T-helper 2 cell treated with Interferon-gamma antibody and Interleukin-4, amounts not matched to agents 100 ng/mL and 5 ng/mL, for 36 hours (primary cell): Measurements from ENCODE around the gene IL1RAPL2. TPM values are rescaled to one million over a fixed set of nuclear protein-coding genes. Genes with fewer than 3 reads are reported as not detected.
"Not testable (repeated sequence)": the region's sequence is repeated elsewhere in the genome, so short reads cannot be mapped to it uniquely, and the experiment has no call there.

ENCODE experiments used
- intact Hi-C: fragments of 100-400 bp; cut with micrococcal nuclease; formaldehyde crosslinking; loops from one replicate; pipeline ENCODE4 v1.15.1; 2023
- total RNA-seq: library from RNA; stranded (reverse); gene quantifications from 2 replicates; pipeline ENCODE4 v1.2.3, GENCODE V29; 2022

IL1RAPL2 gene
- total RNA-seq, 1 donor from 2014 or later: not detected

- intact Hi-C loops: no loop called here
These were observed 447.7 kb downstream of the IL1RAPL2 start for GRCh38 chrX:105013719-105014118.

GRCh38 chrX:105017641-105018040 lies 451.6 kb downstream of the IL1RAPL2 start:
- intact Hi-C loops: no loop called here

- intact Hi-C loops: no loop called here
These were observed 452.9 kb downstream of the IL1RAPL2 start for GRCh38 chrX:105018865-105019264.

- intact Hi-C loops: not testable (repeated sequence)
These were observed 463.0 kb downstream of the IL1RAPL2 start for GRCh38 chrX:105028962-105029361.

GRCh38 chrX:105038672-105039328 lies 472.8 kb downstream of the IL1RAPL2 start:
- intact Hi-C loops: no loop called here

- intact Hi-C loops: no loop called here
These were observed 484.9 kb downstream of the IL1RAPL2 start for GRCh38 chrX:105050921-105051320.

GRCh38 chrX:105051364-105051763 lies 485.4 kb downstream of the IL1RAPL2 start:
- intact Hi-C loops: no loop called here

- intact Hi-C loops: no loop called here
These were observed 486.9 kb downstream of the IL1RAPL2 start for GRCh38 chrX:105052926-105053325.

- intact Hi-C loops: no loop called here
These were observed 497.7 kb downstream of the IL1RAPL2 start for GRCh38 chrX:105063743-105064142.

- intact Hi-C loops: no loop called here
These were observed 532.2 kb downstream of the IL1RAPL2 start for GRCh38 chrX:105098201-105098600.

- intact Hi-C loops: no loop called here
These were observed 532.8 kb downstream of the IL1RAPL2 start for GRCh38 chrX:105098812-105099211.

- intact Hi-C loops: no loop called here
These were observed 535.4 kb downstream of the IL1RAPL2 start for GRCh38 chrX:105101378-105101777.

GRCh38 chrX:105109936-105110335 lies 543.9 kb downstream of the IL1RAPL2 start:
- intact Hi-C loops: no loop called here

GRCh38 chrX:105114554-105115130 lies 548.6 kb downstream of the IL1RAPL2 start:
- intact Hi-C loops: no loop called here

GRCh38 chrX:105115596-105116320 lies 549.8 kb downstream of the IL1RAPL2 start:
- intact Hi-C loops: not testable (repeated sequence)

GRCh38 chrX:105116486-105116885 lies 550.5 kb downstream of the IL1RAPL2 start:
- intact Hi-C loops: no loop called here

GRCh38 chrX:105117621-105118020 lies 551.6 kb downstream of the IL1RAPL2 start:
- intact Hi-C loops: no loop called here

- intact Hi-C loops: no loop called here
These were observed 554.5 kb downstream of the IL1RAPL2 start for GRCh38 chrX:105120463-105120862.

GRCh38 chrX:105121186-105121585 lies 555.2 kb downstream of the IL1RAPL2 start:
- intact Hi-C loops: no loop called here

GRCh38 chrX:105126201-105126600 lies 560.2 kb downstream of the IL1RAPL2 start:
- intact Hi-C loops: no loop called here

- intact Hi-C loops: no loop called here
These were observed 568.3 kb downstream of the IL1RAPL2 start for GRCh38 chrX:105134273-105134672.

- intact Hi-C loops: no loop called here
These were observed 570.8 kb downstream of the IL1RAPL2 start for GRCh38 chrX:105136786-105137185.

- intact Hi-C loops: no loop called here
These were observed 584.0 kb downstream of the IL1RAPL2 start for GRCh38 chrX:105150036-105150435.
